Measurements from ENCODE around the gene NMRK1.

GRCh38 chr9:75053869-75054268, 34.1 kb downstream of the NMRK1 start:
- TF ChIP-seq USF2 (IDR thresholded peaks at IDR 0.05; ENCODE audit: borderline replicate concordance, low read depth, low read length) (no peak), CTCF (IDR thresholded peaks at IDR 0.05) (no peak), POLR2AphosphoS5 (IDR thresholded peaks at IDR 0.05; ENCODE audit: low read depth, low read length) (no peak), EP300 (IDR thresholded peaks at IDR 0.05; ENCODE audit: borderline replicate concordance in 1 of 2, low read depth in 1 of 2, low read length in 1 of 2) (no peak), EZH2phosphoT487 (IDR thresholded peaks at IDR 0.05; ENCODE audit: borderline replicate concordance, low read depth) (no peak), JUND (IDR thresholded peaks at IDR 0.05) (no peak)
